Left colon (tissue), 2 donors: ENCODE data around the gene TOX3. TPM values are rescaled to one million over a fixed set of nuclear protein-coding genes. Genes with fewer than 3 reads are reported as not detected.

Source experiments
- ATAC-seq: fragments of 200-7000 bp; cut with Tn5 transposase; one replicate; pipeline ENCODE4 v1.9.1; 2020; ENCODE audit warnings: mild to moderate bottlenecking, moderate library complexity
- DNase-seq, 2 donors: peaks; one replicate each; pipeline ENCODE4 v3.0.0-alpha.2; 2020
- intact Hi-C, 2 donors: fragments of 100-400 bp; cut with DNase I in 1 of 2; cut with micrococcal nuclease in 1 of 2; formaldehyde crosslinking; loops; one replicate each; pipeline versions ENCODE4 v1.11.2 to v1.14.0; 2022; cut with DNase I, micrococcal nuclease
- total RNA-seq, 2 donors: library from RNA; stranded (reverse); fragmentation: NEBNext Ultra II Directional; extraction: Animal tissue kit (Norgen Biotek cat#: 25700); gene quantifications; one replicate each; pipeline ENCODE4 v1.2.1, GENCODE V29; 2021
- donor health status: DM: no; HTN: no; CAD: no.
- donor health status: DM: yes; HTN: yes; CAD: no.

TOX3 gene
- total RNA-seq, 2 donors from 2014 or later, result 47.8 to 51.7 TPM

- DNase-seq (no peak), ATAC-seq (no peak)
- intact Hi-C loops, result no loop called here
Observed at GRCh38 chr16:52568983-52569690, 22.2 kb upstream of the TOX3 start.

GRCh38 chr16:52568495-52568894 is 21.6 kb upstream of the TOX3 start:
- intact Hi-C loops, result no loop called here
- DNase-seq (no peak), ATAC-seq (no peak)

- intact Hi-C loops, result no loop called here
- DNase-seq, result no peak
- no peak for ATAC-seq
Observed at GRCh38 chr16:52567193-52567592, 20.2 kb upstream of the TOX3 start.

GRCh38 chr16:52563767-52564611 is 17.0 kb upstream of the TOX3 start:
- DNase-seq, result no peak
- intact Hi-C loops, result no loop called here

GRCh38 chr16:52562770-52563169 is 15.8 kb upstream of the TOX3 start:
- no peak for DNase-seq
- intact Hi-C loops, result no loop called here
- no peak for ATAC-seq

More at GRCh38 chr16:52563767-52564611, 17.0 kb upstream of the TOX3 start:
- ATAC-seq, result peak; percentile 51

GRCh38 chr16:52561910-52562741 is 15.2 kb upstream of the TOX3 start:
- DNase-seq (peak; percentile 54 to 84), ATAC-seq (peak; percentile 73)
- intact Hi-C loops, result no loop called here

GRCh38 chr16:52558448-52558847 is 11.5 kb upstream of the TOX3 start:
- ATAC-seq, result no peak
- intact Hi-C loops, result no loop called here

GRCh38 chr16:52557236-52557635 is 10.3 kb upstream of the TOX3 start:
- intact Hi-C loops, result no loop called here
- DNase-seq (no peak), ATAC-seq (peak; percentile 70)

More at GRCh38 chr16:52558448-52558847, 11.5 kb upstream of the TOX3 start:
- DNase-seq, result no peak

- intact Hi-C loops, result no loop called here
- no peak for DNase-seq
Observed at GRCh38 chr16:52556083-52556482, 9.1 kb upstream of the TOX3 start.

GRCh38 chr16:52555572-52555971 is 8.6 kb upstream of the TOX3 start:
- intact Hi-C loops, result no loop called here
- no peak for ATAC-seq

More at GRCh38 chr16:52556083-52556482, 9.1 kb upstream of the TOX3 start:
- ATAC-seq, result no peak

GRCh38 chr16:52554334-52554733 is 7.4 kb upstream of the TOX3 start:
- ATAC-seq (no peak), DNase-seq (no peak)
- intact Hi-C loops, result no loop called here

More at GRCh38 chr16:52555572-52555971, 8.6 kb upstream of the TOX3 start:
- no peak for DNase-seq

- intact Hi-C loops, result no loop called here
- ATAC-seq, result no peak
Observed at GRCh38 chr16:52553322-52553721, 6.4 kb upstream of the TOX3 start.

GRCh38 chr16:52552643-52553042 is 5.7 kb upstream of the TOX3 start:
- DNase-seq (no peak), ATAC-seq (peak; percentile 59)
- intact Hi-C loops, result no loop called here

More at GRCh38 chr16:52553322-52553721, 6.4 kb upstream of the TOX3 start:
- no peak for DNase-seq

GRCh38 chr16:52549011-52549692 is 2.2 kb upstream of the TOX3 start:
- intact Hi-C loops, result no loop called here
- no peak for DNase-seq
- ATAC-seq, result no peak

- DNase-seq, result no peak
- intact Hi-C loops, result no loop called here
- no peak for ATAC-seq
Observed at GRCh38 chr16:52548261-52549010, 1.5 kb upstream of the TOX3 start.

- ATAC-seq (no peak), DNase-seq (no peak)
- intact Hi-C loops, result no loop called here
Observed at GRCh38 chr16:52547834-52548215, 882 bp upstream of the TOX3 start.

- intact Hi-C loops, result no loop called here
- peak; percentile 48 for ATAC-seq
- DNase-seq, result peak in 1 of 2 donors; percentile 52
Observed at GRCh38 chr16:52546291-52547003, 496 bp downstream of the TOX3 start.
